Kidney epithelial cell (primary cell): ENCODE data around the gene PTPN23. TPM values are rescaled to one million over a fixed set of nuclear protein-coding genes. Genes with fewer than 3 reads are reported as not detected.

Experiments
- DNase-seq: peaks from one replicate; pipeline ENCODE4 v3.0.0-alpha.2; 2010; ENCODE audit warnings: low read depth
- H3K27me3 ChIP-seq: 2 replicates; pipeline ENCODE4 v1.6.0; 2011; ENCODE audit warnings: low read length; ENCODE audit not compliant: control insufficient read depth, insufficient read depth
- H3K36me3 ChIP-seq: 2 replicates; pipeline ENCODE4 v1.5.1; 2011; ENCODE audit warnings: low read length; ENCODE audit not compliant: control insufficient read depth, insufficient read depth
- H3K4me3 ChIP-seq: 2 replicates; pipeline ENCODE4 v1.5.1; 2011; ENCODE audit warnings: low read depth, mild to moderate bottlenecking, control low read depth, low read length
- total RNA-seq: library from RNA; depleted of rRNA; stranded (reverse); fragments of >200 nt; gene quantifications from 2 replicates; pipeline ENCODE4 v1.2.3, GENCODE V29; 2015
- TF ChIP-seq, protein P1 (sequence below): IDR thresholded peaks from 2 replicates; pipeline ENCODE4 v1.5.1; 2011; ENCODE audit warnings: mild to moderate bottlenecking, moderate library complexity, low read length, control low read depth, inconsistent platforms; ENCODE audit not compliant: insufficient read depth, poor library complexity, severe bottlenecking

PTPN23 gene
- total RNA-seq, 1 donor from 2014 or later = 20.9 TPM

DNA sequence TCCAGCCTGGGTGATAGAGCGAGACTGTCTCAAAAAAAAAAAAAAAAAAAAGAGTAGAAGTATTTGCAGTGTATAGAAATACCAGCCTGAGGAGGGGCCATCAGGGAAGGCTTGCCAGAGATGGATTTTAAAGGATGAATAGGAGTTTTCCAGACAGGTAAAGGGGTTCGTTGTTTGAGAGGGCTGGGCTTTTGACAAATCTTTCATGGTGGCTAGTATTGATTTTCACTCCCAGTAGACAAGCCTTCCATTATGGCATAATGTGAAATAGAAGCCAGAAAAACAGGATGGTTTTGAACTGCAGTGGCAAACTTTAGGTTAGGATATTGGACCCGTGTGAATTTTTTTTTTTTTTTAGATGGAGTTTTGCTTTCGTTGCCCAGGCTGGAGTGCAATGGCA lies 3.6 kb downstream of the PTPN23 start:
- Histone ChIP-seq H3K36me3 (no peaks in the 10 kb centered on the region), H3K27me3 (no peaks in the 10 kb centered on the region), H3K4me3 (no peak overlapping the region)
- TF ChIP-seq, protein P1, sequence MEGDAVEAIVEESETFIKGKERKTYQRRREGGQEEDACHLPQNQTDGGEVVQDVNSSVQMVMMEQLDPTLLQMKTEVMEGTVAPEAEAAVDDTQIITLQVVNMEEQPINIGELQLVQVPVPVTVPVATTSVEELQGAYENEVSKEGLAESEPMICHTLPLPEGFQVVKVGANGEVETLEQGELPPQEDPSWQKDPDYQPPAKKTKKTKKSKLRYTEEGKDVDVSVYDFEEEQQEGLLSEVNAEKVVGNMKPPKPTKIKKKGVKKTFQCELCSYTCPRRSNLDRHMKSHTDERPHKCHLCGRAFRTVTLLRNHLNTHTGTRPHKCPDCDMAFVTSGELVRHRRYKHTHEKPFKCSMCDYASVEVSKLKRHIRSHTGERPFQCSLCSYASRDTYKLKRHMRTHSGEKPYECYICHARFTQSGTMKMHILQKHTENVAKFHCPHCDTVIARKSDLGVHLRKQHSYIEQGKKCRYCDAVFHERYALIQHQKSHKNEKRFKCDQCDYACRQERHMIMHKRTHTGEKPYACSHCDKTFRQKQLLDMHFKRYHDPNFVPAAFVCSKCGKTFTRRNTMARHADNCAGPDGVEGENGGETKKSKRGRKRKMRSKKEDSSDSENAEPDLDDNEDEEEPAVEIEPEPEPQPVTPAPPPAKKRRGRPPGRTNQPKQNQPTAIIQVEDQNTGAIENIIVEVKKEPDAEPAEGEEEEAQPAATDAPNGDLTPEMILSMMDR = no peak
- no peak for DNase-seq

DNA sequence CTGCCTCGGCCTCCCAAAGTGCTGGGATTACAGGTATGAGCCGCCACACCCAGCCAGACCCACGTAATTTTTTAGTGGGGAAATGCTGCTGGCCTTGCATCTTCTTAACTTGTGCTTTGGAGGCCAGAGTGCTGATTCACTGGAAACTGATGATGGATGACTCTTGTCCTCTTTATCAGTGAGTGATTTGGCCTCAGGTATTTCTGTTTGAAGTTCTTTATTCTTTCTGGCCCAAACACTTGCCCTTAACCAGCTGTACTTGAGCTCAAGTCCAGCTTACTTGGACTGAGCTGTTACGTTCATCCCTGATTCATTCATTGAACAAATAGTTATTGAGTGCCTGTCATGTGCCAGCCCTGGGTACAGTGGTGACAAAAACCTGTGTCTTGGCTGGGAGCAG lies 4.2 kb downstream of the PTPN23 start:
- H3K4me3 ChIP-seq = no peak overlapping the region
- H3K36me3 ChIP-seq = no peaks in the 10 kb centered on the region
- no peaks in the 10 kb centered on the region for H3K27me3 ChIP-seq
- TF ChIP-seq, protein P1 = no peak
- no peak for DNase-seq

DNA sequence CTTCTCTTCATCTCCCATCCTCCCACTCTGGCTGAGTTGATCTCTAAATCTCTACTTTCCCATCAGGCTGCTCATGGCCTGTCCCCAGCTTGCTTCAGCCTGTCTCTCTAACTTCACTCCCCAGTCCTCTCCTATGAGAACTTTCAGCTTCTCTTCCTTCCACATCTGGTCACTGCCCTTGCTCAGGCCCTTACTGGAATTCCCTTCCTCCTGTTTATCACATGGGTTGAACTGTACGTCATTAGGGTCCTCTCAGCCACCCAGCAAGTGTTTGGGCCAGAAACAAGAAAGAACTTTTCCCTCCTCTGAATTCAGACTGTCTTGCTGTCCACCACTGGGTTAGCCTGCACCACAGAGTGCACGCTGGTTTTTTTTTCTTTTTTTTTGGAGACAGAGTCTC lies 5.0 kb downstream of the PTPN23 start:
- no peak for DNase-seq
- TF ChIP-seq, protein P1 = no peak
- no peaks in the 10 kb centered on the region for H3K27me3 ChIP-seq

DNA sequence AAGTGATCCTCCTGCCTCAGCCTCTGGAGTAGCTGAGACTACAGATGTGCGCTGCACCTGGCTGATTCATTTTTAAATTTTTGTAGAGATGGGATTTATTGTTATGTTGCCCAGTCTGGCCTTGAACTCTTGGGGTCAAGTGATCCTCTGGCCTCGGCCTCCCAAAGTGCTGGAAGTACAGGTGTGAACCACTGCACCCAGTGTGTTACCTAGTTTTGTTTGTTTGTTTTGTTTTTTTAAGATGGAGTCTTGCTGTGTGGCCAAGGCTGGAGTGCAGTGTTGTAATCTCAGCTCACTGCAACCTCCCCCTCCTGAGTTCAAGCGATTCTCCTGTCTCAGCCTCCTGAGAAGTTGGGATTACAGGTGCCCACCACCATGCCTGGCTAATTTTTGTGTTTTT lies 12.1 kb downstream of the PTPN23 start:
- DNase-seq = no peak
- no peaks in the 10 kb centered on the region for H3K36me3 ChIP-seq
- H3K27me3 ChIP-seq = no peaks in the 10 kb centered on the region
- TF ChIP-seq, protein P1 = no peak
- H3K4me3 ChIP-seq = no peak overlapping the region

More for the DNA sequence above, 5.0 kb downstream of the PTPN23 start:
- H3K4me3 ChIP-seq = no peak overlapping the region
- no peaks in the 10 kb centered on the region for H3K36me3 ChIP-seq

DNA sequence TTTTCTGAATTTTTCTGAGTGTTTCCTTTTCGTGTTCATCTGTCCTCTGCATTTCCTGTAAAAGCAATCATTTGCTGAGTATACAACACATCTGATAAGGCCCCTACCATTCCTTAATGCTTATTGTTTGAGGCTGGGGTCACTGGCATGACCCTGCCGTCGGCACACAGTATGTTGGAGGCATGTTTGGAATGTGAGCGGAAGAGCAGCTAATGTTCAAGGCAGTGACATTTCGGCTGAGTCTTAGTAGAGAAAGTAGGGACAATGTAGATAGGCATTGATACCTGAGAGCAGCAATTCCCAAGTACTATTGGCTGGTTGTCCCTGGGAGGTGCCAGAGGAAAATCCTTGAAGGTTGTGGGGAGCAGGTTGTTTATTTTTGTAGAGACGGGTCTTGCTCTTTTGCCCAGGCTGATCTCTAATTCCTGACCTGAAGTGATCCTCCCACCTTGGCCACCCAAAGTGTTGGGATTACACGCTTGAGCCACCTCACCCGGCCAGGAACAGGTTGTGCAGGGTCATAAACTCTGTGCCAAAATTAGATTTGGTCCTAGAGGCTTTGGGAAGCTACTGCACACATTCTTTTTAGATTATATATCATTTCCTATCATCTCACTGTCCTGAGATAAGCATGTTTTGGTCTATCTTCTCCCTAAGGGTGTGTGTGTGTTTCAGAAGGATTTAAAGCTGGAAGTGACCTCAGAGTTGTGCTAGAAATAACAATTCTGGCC lies 13.5 kb downstream of the PTPN23 start:
- Histone ChIP-seq H3K36me3 (no peaks in the 10 kb centered on the region), H3K4me3 (no peak overlapping the region), H3K27me3 (no peaks in the 10 kb centered on the region)
- TF ChIP-seq, protein P1 = no peak
- peak; percentile 21 for DNase-seq

DNA sequence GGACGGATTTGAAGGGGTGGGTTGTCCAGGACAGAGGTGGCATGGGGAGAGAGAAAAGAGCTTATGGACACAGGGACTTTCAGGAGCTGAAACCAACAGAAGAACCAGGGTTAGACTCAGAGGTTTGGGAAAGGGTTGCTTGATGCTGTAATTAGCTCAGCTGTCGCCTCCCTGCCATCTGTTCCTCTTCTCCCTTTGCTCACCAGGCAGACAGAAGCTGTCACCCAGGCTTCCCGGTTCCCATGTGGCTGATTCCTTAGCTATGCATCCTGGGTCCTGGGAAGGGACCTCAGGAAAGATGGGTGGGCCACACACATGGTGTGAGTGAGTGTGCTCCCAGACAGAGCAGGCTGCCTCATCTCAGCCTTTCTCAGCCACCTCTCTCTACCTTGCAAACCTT lies 14.1 kb downstream of the PTPN23 start:
- Histone ChIP-seq H3K4me3 (no peak overlapping the region), H3K36me3 (no peaks in the 10 kb centered on the region), H3K27me3 (no peaks in the 10 kb centered on the region)
- no peak for DNase-seq
- TF ChIP-seq, protein P1 = no peak
